Osteoblast (primary cell): Measurements from ENCODE around the gene ADCY2. TPM values are rescaled to one million over a fixed set of nuclear protein-coding genes. Genes with fewer than 3 reads are reported as not detected.
A peak's percentile ranks its signal among the peaks of the same experiment; 100 is the strongest.

Experiments
- DNase-seq: peaks from one replicate; pipeline ENCODE4 v3.0.0; 2011; ENCODE audit warnings: low spot score, mixed read lengths; ENCODE audit not compliant: insufficient read length; ENCODE audit errors: missing footprints
- H2AFZ ChIP-seq: 2 replicates; pipeline ENCODE4 v1.6.0; 2011; ENCODE audit warnings: mild to moderate bottlenecking, low read length
- H3K27ac ChIP-seq: 2 replicates; pipeline ENCODE4 v1.5.1; 2011; ENCODE audit warnings: mild to moderate bottlenecking, low read depth, low read length, moderate library complexity
- H3K27me3 ChIP-seq: 2 replicates; pipeline ENCODE4 v1.6.0; 2012; ENCODE audit warnings: mild to moderate bottlenecking, control low read depth, inconsistent platforms, low read length, moderate library complexity; ENCODE audit not compliant: insufficient read depth
- H3K36me3 ChIP-seq: 2 replicates; pipeline ENCODE4 v1.5.1; 2011; ENCODE audit warnings: mild to moderate bottlenecking, low read length, control low read depth, moderate library complexity; ENCODE audit not compliant: insufficient read depth
- H3K4me1 ChIP-seq: 2 replicates; pipeline ENCODE4 v1.5.1; 2011; ENCODE audit warnings: mild to moderate bottlenecking, low read length, control low read depth, moderate library complexity; ENCODE audit not compliant: insufficient read depth
- H3K4me2 ChIP-seq: 2 replicates; pipeline ENCODE4 v1.6.0; 2011; ENCODE audit warnings: mild to moderate bottlenecking, low read length; ENCODE audit not compliant: insufficient read depth
- H3K4me3 ChIP-seq: fragments of 200-600 bp; sonication (generic); 3 replicates; pipeline ENCODE4 v1.5.1; 2012; ENCODE audit warnings: mild to moderate bottlenecking, low read length, inconsistent platforms; ENCODE audit not compliant: insufficient read depth
- H3K79me2 ChIP-seq: 2 replicates; pipeline ENCODE4 v1.6.0; 2012; ENCODE audit warnings: mild to moderate bottlenecking, low read length, control low read depth, inconsistent platforms; ENCODE audit not compliant: insufficient read depth
- H3K9me3 ChIP-seq: 2 replicates; pipeline ENCODE4 v1.5.1; 2011; ENCODE audit warnings: low read depth, low read length, control low read depth
- H4K20me1 ChIP-seq: 2 replicates; pipeline ENCODE4 v1.6.0; 2012; ENCODE audit warnings: mild to moderate bottlenecking, low read length, control low read depth; ENCODE audit not compliant: insufficient read depth
- total RNA-seq: library from RNA; depleted of rRNA; stranded (reverse); fragments of >200 nt; gene quantifications from 2 replicates; pipeline ENCODE4 v1.2.3, GENCODE V29; 2012
- TF ChIP-seq, protein P1 (sequence below): IDR thresholded peaks from 2 replicates; pipeline ENCODE4 v1.5.1; 2011; ENCODE audit warnings: mild to moderate bottlenecking, low read depth, low read length, moderate library complexity; ENCODE audit errors: extremely low read depth

ADCY2 gene
- total RNA-seq, 1 donor: under 0.01 TPM

DNA sequence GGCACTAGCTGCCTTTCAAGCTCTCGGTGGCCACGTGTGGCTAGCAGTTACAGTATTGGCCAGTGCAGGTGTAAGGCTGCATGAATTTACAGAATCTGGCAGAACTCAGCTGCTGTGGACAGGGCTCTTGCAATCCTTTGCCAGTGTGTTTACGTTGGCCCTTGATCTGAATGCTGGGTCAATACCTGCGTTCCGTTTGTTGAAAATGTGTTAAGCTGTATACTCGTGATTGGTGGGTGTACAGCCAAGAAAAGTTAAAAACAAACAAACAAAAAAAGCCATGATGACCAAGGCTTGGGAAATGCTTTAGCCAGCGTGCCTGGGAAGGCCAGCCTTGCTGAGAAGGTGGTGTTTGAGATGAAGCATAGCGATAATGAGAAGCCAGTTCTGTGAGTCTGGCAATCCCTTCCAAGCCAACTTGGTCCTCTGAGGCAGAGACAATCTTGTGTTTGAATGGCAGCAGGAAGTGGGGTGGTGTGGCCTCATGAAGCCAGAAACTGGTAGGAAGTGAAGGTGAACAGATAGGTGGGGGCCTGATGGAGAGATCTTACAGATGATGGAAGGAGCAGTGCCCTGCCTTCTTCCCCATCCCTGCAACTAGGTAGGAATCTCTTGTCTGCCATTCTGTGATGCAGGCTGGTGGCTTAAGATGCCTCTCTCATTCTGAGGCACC lies 455.8 kb downstream of the ADCY2 start:
- no peaks in the 10 kb centered on the region for H3K9me3 ChIP-seq
- H3K27me3 ChIP-seq: peaks cover 14% of the 10 kb centered on the region
- no peak overlapping the region for H3K4me3 ChIP-seq
- peaks cover 3% of the 10 kb centered on the region for H3K4me1 ChIP-seq
- H4K20me1 ChIP-seq: no peaks in the 10 kb centered on the region
- H2AFZ ChIP-seq: no peak overlapping the region
- TF ChIP-seq, protein P1, sequence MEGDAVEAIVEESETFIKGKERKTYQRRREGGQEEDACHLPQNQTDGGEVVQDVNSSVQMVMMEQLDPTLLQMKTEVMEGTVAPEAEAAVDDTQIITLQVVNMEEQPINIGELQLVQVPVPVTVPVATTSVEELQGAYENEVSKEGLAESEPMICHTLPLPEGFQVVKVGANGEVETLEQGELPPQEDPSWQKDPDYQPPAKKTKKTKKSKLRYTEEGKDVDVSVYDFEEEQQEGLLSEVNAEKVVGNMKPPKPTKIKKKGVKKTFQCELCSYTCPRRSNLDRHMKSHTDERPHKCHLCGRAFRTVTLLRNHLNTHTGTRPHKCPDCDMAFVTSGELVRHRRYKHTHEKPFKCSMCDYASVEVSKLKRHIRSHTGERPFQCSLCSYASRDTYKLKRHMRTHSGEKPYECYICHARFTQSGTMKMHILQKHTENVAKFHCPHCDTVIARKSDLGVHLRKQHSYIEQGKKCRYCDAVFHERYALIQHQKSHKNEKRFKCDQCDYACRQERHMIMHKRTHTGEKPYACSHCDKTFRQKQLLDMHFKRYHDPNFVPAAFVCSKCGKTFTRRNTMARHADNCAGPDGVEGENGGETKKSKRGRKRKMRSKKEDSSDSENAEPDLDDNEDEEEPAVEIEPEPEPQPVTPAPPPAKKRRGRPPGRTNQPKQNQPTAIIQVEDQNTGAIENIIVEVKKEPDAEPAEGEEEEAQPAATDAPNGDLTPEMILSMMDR: no peak
- no peaks in the 10 kb centered on the region for H3K36me3 ChIP-seq
- H3K27ac ChIP-seq: no peak overlapping the region
- no peak overlapping the region for H3K4me2 ChIP-seq
- H3K79me2 ChIP-seq: no peaks in the 10 kb centered on the region
- DNase-seq: peak; percentile 55

DNA sequence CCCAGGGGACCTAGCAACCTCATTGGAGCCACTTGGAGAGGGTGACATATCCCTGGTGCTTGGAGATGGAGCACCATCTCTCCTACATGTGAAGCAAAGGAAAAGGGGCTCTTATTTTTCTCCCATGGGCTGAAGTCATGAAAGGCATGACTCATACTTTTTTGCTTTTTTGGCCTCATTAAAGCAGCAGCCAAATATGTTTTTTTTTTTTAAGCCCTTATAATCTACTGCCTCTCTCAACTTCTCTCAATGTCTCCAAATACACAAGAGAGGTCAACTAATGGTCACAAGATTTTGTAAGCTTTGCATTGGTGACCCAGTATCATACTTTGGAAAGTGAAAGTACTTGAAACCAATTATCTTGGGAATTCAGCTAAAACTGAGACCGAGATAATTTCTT lies 456.6 kb downstream of the ADCY2 start:
- Histone ChIP-seq H4K20me1 (no peaks in the 10 kb centered on the region), H3K27me3 (peaks cover 14% of the 10 kb centered on the region), H3K27ac (no peak overlapping the region), H3K4me1 (peaks cover 3% of the 10 kb centered on the region), H3K4me3 (no peak overlapping the region), H3K4me2 (peak overlapping the region; percentile 26), H2AFZ (no peak overlapping the region), H3K9me3 (no peaks in the 10 kb centered on the region), H3K36me3 (no peaks in the 10 kb centered on the region), H3K79me2 (no peaks in the 10 kb centered on the region)
- DNase-seq: peak; percentile 81
- TF ChIP-seq, protein P1: no peak

GRCh38 chr5:7852988-7853387 lies 457.1 kb downstream of the ADCY2 start:
- Histone ChIP-seq H3K4me3 (no peak overlapping the region), H3K79me2 (no peaks in the 10 kb centered on the region), H3K36me3 (no peaks in the 10 kb centered on the region), H2AFZ (no peak overlapping the region), H4K20me1 (no peaks in the 10 kb centered on the region), H3K9me3 (no peaks in the 10 kb centered on the region), H3K4me1 (peaks cover 3% of the 10 kb centered on the region), H3K27ac (no peak overlapping the region), H3K27me3 (peaks cover 14% of the 10 kb centered on the region), H3K4me2 (peak overlapping the region; percentile 26)
- TF ChIP-seq, protein P1: no peak
- DNase-seq: no peak

- no peak overlapping the region for H3K4me2 ChIP-seq
- no peak for DNase-seq
- H4K20me1 ChIP-seq: no peaks in the 10 kb centered on the region
- H3K4me3 ChIP-seq: no peak overlapping the region
- H3K9me3 ChIP-seq: no peaks in the 10 kb centered on the region
- H3K27me3 ChIP-seq: peaks cover 5% of the 10 kb centered on the region
- H3K79me2 ChIP-seq: no peaks in the 10 kb centered on the region
- no peak overlapping the region for H3K27ac ChIP-seq
- TF ChIP-seq, protein P1: no peak
- peaks cover 23% of the 10 kb centered on the region for H3K36me3 ChIP-seq
- H3K4me1 ChIP-seq: peaks cover 6% of the 10 kb centered on the region
- H2AFZ ChIP-seq: no peak overlapping the region
Measured at GRCh38 chr5:7855611-7856010, 459.7 kb downstream of the ADCY2 start.
